Loucy (cell line): ENCODE data around the gene EIF4ENIF1.

Experiments
- H2AFZ ChIP-seq: fragments of 200-600 bp; sonication (generic); 2 replicates; pipeline ENCODE4 v1.6.0; 2016; ENCODE audit warnings: antibody characterized with exemption, mild to moderate bottlenecking, low read length, moderate library complexity
- H3F3A ChIP-seq: fragments of 200-600 bp; 2 replicates; pipeline ENCODE4 v1.6.0; 2016; ENCODE audit warnings: antibody characterized with exemption, low read depth, mild to moderate bottlenecking
- H3K27me3 ChIP-seq: fragments of 200-600 bp; sonication (generic); 2 replicates; pipeline ENCODE4 v1.6.1; 2014; ENCODE audit warnings: low read length, mild to moderate bottlenecking; ENCODE audit not compliant: insufficient read depth, poor library complexity, severe bottlenecking
- H3K36me3 ChIP-seq: fragments of 200-600 bp; sonication (generic); 2 replicates; pipeline ENCODE4 v1.6.1; 2016; ENCODE audit warnings: low read length; ENCODE audit not compliant: insufficient read depth
- H3K4me1 ChIP-seq: fragments of 200-600 bp; sonication (generic); 2 replicates; pipeline ENCODE4 v1.5.1; 2014; ENCODE audit warnings: low read length, mild to moderate bottlenecking; ENCODE audit not compliant: insufficient read depth, poor library complexity, severe bottlenecking
- H3K4me2 ChIP-seq: fragments of 200-600 bp; sonication (generic); 2 replicates; pipeline ENCODE4 v1.6.0; 2014; ENCODE audit warnings: antibody characterized with exemption, low read length, low read depth, mild to moderate bottlenecking; ENCODE audit not compliant: poor library complexity, severe bottlenecking
- H3K4me3 ChIP-seq: fragments of 200-600 bp; sonication (generic); 2 replicates; pipeline ENCODE4 v1.5.1; 2014; ENCODE audit warnings: low read length, mild to moderate bottlenecking, mixed read lengths; ENCODE audit not compliant: poor library complexity, severe bottlenecking
- H3K79me2 ChIP-seq: fragments of 200-600 bp; sonication (generic); 2 replicates; pipeline ENCODE4 v1.6.1; 2014; ENCODE audit warnings: low read length; ENCODE audit not compliant: insufficient read depth
- H3K9ac ChIP-seq: fragments of 200-600 bp; sonication (generic); 2 replicates; pipeline ENCODE4 v1.6.0; 2014; ENCODE audit warnings: mild to moderate bottlenecking, low read depth, low read length, moderate library complexity; ENCODE audit not compliant: poor library complexity, severe bottlenecking
- H3K9me2 ChIP-seq: fragments of 200-600 bp; sonication (generic); replicated peaks from 2 replicates; pipeline ENCODE4 v1.6.1; 2016; ENCODE audit warnings: low read depth, low read length, mixed read lengths
- H3K9me3 ChIP-seq: fragments of 200-600 bp; sonication (generic); 2 replicates; pipeline ENCODE4 v1.6.1; 2014; ENCODE audit warnings: mild to moderate bottlenecking, antibody characterized with exemption, low read length, low read depth; ENCODE audit not compliant: insufficient read depth
- H4K20me1 ChIP-seq: fragments of 200-600 bp; sonication (generic); 2 replicates; pipeline ENCODE4 v1.6.0; 2014; ENCODE audit warnings: antibody characterized with exemption, low read length, mild to moderate bottlenecking; ENCODE audit not compliant: insufficient read depth, poor library complexity, severe bottlenecking
- EZH2phosphoT487 ChIP-seq: fragments of 200-600 bp; IDR thresholded peaks from 2 replicates; pipeline ENCODE4 v1.6.1; 2018; ENCODE audit warnings: antibody characterized with exemption, mild to moderate bottlenecking, moderate library complexity, borderline replicate concordance
- TF ChIP-seq, protein P1 (sequence below): fragments of 200-600 bp; sonication (generic); conservative IDR thresholded peaks from 2 replicates; pipeline ENCODE4 v1.5.1; 2014; ENCODE audit warnings: mild to moderate bottlenecking, antibody characterized with exemption, low read length

The EIF4ENIF1 gene

DNA sequence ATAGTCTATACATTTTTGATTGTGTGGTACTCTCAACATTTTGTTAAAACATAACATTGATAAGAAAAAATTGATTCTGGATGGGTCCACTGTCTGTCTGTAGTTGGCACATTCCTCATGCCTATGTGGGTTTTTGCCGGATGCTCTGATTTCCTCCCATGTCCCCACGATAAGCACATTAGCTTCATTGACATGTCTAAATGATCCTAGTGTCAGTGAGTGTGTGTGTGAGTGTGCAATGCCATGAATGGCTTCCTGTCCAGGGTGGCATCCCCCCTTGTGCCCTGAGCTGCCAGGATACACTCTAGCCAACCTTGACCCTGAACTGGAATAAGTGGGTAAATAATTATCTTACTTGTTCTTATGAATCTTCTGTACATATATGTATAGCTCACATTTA is 12.1 kb upstream of the EIF4ENIF1 start:
- Histone ChIP-seq H3K36me3 (no peaks in the 10 kb centered on the region), H3K4me2 (no peak overlapping the region), H3K9ac (no peak overlapping the region), H3K27me3 (no peaks in the 10 kb centered on the region), H3K4me1 (peaks cover 7% of the 10 kb centered on the region), H3K79me2 (peaks cover 44% of the 10 kb centered on the region), H4K20me1 (no peaks in the 10 kb centered on the region), H2AFZ (no peak overlapping the region), H3K9me3 (no peaks in the 10 kb centered on the region), H3K4me3 (no peak overlapping the region), H3F3A (no peaks in the 10 kb centered on the region), H3K9me2 (no peaks in the 10 kb centered on the region)
- TF ChIP-seq, protein P1, sequence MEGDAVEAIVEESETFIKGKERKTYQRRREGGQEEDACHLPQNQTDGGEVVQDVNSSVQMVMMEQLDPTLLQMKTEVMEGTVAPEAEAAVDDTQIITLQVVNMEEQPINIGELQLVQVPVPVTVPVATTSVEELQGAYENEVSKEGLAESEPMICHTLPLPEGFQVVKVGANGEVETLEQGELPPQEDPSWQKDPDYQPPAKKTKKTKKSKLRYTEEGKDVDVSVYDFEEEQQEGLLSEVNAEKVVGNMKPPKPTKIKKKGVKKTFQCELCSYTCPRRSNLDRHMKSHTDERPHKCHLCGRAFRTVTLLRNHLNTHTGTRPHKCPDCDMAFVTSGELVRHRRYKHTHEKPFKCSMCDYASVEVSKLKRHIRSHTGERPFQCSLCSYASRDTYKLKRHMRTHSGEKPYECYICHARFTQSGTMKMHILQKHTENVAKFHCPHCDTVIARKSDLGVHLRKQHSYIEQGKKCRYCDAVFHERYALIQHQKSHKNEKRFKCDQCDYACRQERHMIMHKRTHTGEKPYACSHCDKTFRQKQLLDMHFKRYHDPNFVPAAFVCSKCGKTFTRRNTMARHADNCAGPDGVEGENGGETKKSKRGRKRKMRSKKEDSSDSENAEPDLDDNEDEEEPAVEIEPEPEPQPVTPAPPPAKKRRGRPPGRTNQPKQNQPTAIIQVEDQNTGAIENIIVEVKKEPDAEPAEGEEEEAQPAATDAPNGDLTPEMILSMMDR = no peak
- TF ChIP-seq EZH2phosphoT487 = no peak

DNA sequence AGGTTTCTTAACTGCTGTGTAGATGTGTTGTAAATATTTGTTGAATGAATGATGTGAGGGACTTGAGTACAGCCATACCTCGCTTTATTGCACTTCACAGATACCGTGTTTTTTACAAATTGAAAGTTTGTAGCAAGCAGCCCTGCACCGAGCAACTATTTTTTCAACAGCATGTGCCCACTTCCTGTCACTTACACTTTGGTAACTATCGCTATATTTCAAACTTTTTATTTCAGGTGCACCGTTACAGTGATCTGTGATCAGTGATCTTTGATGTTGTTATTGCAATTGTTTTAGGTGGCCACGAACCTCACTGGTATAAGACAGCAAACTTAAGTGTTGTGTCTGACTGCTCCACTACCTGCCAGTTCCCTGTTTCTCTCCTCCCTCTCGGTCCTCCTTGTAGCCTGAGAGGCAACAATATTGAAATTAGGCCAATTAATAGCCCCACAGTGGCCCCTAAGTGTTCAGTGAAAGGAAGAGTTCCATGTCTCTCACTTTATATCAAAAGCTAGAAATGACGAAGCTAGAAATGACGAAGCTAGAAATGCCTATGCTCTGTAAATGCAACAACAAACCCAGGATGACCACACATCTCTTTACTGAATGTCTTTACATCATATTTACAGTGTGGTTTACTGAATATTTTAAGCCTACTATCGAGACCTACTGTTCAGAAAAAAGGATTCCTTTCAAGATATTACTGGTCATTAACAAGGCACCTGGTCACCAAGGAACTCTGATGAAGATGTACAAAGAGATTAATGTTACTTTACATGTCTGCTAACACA is 7.7 kb upstream of the EIF4ENIF1 start:
- H3K27me3 ChIP-seq = no peaks in the 10 kb centered on the region
- peaks cover 7% of the 10 kb centered on the region for H3K4me1 ChIP-seq
- peak overlapping the region; percentile 83 for H3K4me3 ChIP-seq
- H3K79me2 ChIP-seq = peaks cover 37% of the 10 kb centered on the region
- H3K36me3 ChIP-seq = no peaks in the 10 kb centered on the region
- TF ChIP-seq, protein P1 = no peak
- TF ChIP-seq EZH2phosphoT487 = no peak
- H3K4me2 ChIP-seq = peak overlapping the region; percentile 92
- peak overlapping the region; percentile 71 for H3K9ac ChIP-seq
- peak overlapping the region; percentile 94 for H2AFZ ChIP-seq
- H3K9me2 ChIP-seq = no peaks in the 10 kb centered on the region
- H3F3A ChIP-seq = no peaks in the 10 kb centered on the region
- no peaks in the 10 kb centered on the region for H4K20me1 ChIP-seq
- H3K9me3 ChIP-seq = no peaks in the 10 kb centered on the region

- peak overlapping the region; percentile 94 for H2AFZ ChIP-seq
- H3K36me3 ChIP-seq = no peaks in the 10 kb centered on the region
- H3K9me2 ChIP-seq = no peaks in the 10 kb centered on the region
- H3F3A ChIP-seq = no peaks in the 10 kb centered on the region
- H4K20me1 ChIP-seq = no peaks in the 10 kb centered on the region
- peak overlapping the region; percentile 83 for H3K4me3 ChIP-seq
- peaks cover 7% of the 10 kb centered on the region for H3K4me1 ChIP-seq
- peak overlapping the region; percentile 92 for H3K4me2 ChIP-seq
- H3K79me2 ChIP-seq = peaks cover 33% of the 10 kb centered on the region
- H3K27me3 ChIP-seq = no peaks in the 10 kb centered on the region
- no peaks in the 10 kb centered on the region for H3K9me3 ChIP-seq
- H3K9ac ChIP-seq = peak overlapping the region; percentile 71
- TF ChIP-seq, protein P1 = no peak
- TF ChIP-seq EZH2phosphoT487 = no peak
Measured at GRCh38 chr22:31496735-31497146, 7.1 kb upstream of the EIF4ENIF1 start.
